ENCODE measurements around the gene EDC4.

The EDC4 gene

DNA sequence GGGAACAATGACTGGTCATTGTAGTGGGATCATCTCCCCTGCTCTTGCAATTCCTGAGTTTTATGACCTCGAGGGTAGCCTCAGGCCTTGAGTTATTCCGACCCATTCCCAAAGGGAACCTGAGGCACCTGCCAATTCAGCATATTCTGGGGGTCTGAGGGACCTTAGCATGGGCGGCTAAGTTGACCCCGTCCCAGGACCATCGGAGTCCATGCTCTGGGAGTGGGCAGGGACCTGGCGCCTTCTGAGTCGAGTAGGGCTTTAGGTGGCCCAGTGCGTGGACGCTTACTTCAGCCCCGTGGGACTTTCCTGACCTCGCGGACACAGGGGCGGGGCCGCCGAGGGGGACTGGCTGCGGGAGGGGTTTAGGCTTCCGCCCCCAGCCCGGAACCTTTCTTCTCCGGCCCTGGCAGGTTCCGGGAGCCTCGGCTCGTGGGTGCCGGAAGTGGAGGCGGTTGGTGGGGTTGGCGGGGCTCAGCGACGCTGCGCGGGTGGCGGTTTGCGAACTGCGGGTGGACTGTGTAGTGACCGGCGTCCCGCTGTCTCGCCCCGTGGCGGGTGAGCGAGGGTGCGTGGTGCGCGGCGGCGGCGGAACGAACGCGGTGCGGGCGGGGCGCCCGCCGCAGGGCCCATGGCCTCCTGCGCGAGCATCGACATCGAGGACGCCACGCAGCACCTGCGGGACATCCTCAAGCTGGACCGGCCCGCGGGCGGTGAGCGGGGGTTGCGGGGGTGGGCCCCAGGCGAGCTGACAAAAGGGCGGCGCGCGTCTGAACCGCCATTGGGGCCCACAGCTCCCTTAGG is at the start of gene EDC4 (continued):
- TF ChIP-seq, protein P1, sequence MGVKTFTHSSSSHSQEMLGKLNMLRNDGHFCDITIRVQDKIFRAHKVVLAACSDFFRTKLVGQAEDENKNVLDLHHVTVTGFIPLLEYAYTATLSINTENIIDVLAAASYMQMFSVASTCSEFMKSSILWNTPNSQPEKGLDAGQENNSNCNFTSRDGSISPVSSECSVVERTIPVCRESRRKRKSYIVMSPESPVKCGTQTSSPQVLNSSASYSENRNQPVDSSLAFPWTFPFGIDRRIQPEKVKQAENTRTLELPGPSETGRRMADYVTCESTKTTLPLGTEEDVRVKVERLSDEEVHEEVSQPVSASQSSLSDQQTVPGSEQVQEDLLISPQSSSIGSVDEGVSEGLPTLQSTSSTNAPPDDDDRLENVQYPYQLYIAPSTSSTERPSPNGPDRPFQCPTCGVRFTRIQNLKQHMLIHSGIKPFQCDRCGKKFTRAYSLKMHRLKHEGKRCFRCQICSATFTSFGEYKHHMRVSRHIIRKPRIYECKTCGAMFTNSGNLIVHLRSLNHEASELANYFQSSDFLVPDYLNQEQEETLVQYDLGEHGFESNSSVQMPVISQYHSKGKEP (tag by site-specific recombination; IDR thresholded peaks at IDR 0.05), result peak; percentile 62; the same call in 1 of the 2 replicates
- TF ChIP-seq, protein P2, sequence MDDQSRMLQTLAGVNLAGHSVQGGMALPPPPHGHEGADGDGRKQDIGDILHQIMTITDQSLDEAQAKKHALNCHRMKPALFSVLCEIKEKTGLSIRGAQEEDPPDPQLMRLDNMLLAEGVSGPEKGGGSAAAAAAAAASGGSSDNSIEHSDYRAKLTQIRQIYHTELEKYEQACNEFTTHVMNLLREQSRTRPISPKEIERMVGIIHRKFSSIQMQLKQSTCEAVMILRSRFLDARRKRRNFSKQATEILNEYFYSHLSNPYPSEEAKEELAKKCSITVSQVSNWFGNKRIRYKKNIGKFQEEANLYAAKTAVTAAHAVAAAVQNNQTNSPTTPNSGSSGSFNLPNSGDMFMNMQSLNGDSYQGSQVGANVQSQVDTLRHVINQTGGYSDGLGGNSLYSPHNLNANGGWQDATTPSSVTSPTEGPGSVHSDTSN (CRISPR knock-in tag; IDR thresholded peaks at IDR 0.05), result peak; percentile 58; the same call in 1 of the 2 replicates
- TF ChIP-seq BCL11A (tag by site-specific recombination; IDR thresholded peaks at IDR 0.05; ENCODE audit: low read depth) (peak; percentile 90), ZNF544 (tag by site-specific recombination; IDR thresholded peaks at IDR 0.05) (no peak), ZNF529 (tag by site-specific recombination; IDR thresholded peaks at IDR 0.05; ENCODE audit: insufficient replicate concordance) (no peak), ZNF239 (tag by site-specific recombination; IDR thresholded peaks at IDR 0.05) (peak; percentile 50; the same call in 1 of the 2 replicates), ZNF184 (tag by site-specific recombination; IDR thresholded peaks at IDR 0.05) (peak; percentile 62; the same call in 1 of the 2 replicates), ZNF266 (tag by site-specific recombination; IDR thresholded peaks at IDR 0.05; ENCODE audit: low read depth) (no peak), OSR2 (tag by site-specific recombination; IDR thresholded peaks at IDR 0.05) (0 out of 2 replicates have a peak, but pooled peaks have one; percentile 18), WT1 (tag by site-specific recombination; IDR thresholded peaks at IDR 0.05) (peak; percentile 19; the same call in 1 of the 2 replicates), ZNF629 (tag by site-specific recombination; IDR thresholded peaks at IDR 0.05) (peak; percentile 56), ZNF311 (tag by site-specific recombination; IDR thresholded peaks at IDR 0.05; ENCODE audit: borderline replicate concordance) (no peak), ZBTB17 (tag by site-specific recombination; IDR thresholded peaks at IDR 0.05) (0 out of 2 replicates have a peak, but pooled peaks have one; percentile 21), ZSCAN23 (tag by site-specific recombination; IDR thresholded peaks at IDR 0.05) (0 out of 2 replicates have a peak, but pooled peaks have one; percentile 53), KLF8 (tag by site-specific recombination; IDR thresholded peaks at IDR 0.05) (peak; percentile 97), ZNF626 (tag by site-specific recombination; IDR thresholded peaks at IDR 0.05) (0 out of 2 replicates have a peak, but pooled peaks have one; percentile 66), ZNF274 (IDR thresholded peaks at IDR 0.05; ENCODE audit: low read length) (no peak), ZNF274 (tag by site-specific recombination; IDR thresholded peaks at IDR 0.05; ENCODE audit: borderline replicate concordance) (no peak), ZNF221 (tag by site-specific recombination; IDR thresholded peaks at IDR 0.05; ENCODE audit: borderline replicate concordance) (0 out of 2 replicates have a peak, but pooled peaks have one; percentile 31), ZXDB (tag by site-specific recombination; IDR thresholded peaks at IDR 0.05) (peak; percentile 94), ZNF423 (tag by site-specific recombination; IDR thresholded peaks at IDR 0.05) (no peak), ZNF561 (tag by site-specific recombination; IDR thresholded peaks at IDR 0.05; ENCODE audit: borderline replicate concordance) (peak; percentile 73), ZBTB1 (tag by site-specific recombination; IDR thresholded peaks at IDR 0.05) (no peak), ZNF621 (tag by site-specific recombination; IDR thresholded peaks at IDR 0.05) (no peak), ZNF747 (tag by site-specific recombination; IDR thresholded peaks at IDR 0.05) (no peak), ZNF248 (tag by site-specific recombination; IDR thresholded peaks at IDR 0.05) (no peak), ZNF654 (tag by site-specific recombination; IDR thresholded peaks at IDR 0.05; ENCODE audit: low read depth) (no peak), REPIN1 (tag by site-specific recombination; IDR thresholded peaks at IDR 0.05; ENCODE audit: low read depth) (0 out of 2 replicates have a peak, but pooled peaks have one; percentile 75), ZNF791 (tag by site-specific recombination; IDR thresholded peaks at IDR 0.05) (no peak)
- TF ChIP-seq, protein P3, sequence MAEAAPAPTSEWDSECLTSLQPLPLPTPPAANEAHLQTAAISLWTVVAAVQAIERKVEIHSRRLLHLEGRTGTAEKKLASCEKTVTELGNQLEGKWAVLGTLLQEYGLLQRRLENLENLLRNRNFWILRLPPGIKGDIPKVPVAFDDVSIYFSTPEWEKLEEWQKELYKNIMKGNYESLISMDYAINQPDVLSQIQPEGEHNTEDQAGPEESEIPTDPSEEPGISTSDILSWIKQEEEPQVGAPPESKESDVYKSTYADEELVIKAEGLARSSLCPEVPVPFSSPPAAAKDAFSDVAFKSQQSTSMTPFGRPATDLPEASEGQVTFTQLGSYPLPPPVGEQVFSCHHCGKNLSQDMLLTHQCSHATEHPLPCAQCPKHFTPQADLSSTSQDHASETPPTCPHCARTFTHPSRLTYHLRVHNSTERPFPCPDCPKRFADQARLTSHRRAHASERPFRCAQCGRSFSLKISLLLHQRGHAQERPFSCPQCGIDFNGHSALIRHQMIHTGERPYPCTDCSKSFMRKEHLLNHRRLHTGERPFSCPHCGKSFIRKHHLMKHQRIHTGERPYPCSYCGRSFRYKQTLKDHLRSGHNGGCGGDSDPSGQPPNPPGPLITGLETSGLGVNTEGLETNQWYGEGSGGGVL (tag by site-specific recombination; IDR thresholded peaks at IDR 0.05), result peak; percentile 64
- TF ChIP-seq, protein P4, sequence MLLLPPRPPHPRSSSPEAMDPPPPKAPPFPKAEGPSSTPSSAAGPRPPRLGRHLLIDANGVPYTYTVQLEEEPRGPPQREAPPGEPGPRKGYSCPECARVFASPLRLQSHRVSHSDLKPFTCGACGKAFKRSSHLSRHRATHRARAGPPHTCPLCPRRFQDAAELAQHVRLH (tag by site-specific recombination; IDR thresholded peaks at IDR 0.05), result peak; percentile 99
- TF ChIP-seq, protein P5, sequence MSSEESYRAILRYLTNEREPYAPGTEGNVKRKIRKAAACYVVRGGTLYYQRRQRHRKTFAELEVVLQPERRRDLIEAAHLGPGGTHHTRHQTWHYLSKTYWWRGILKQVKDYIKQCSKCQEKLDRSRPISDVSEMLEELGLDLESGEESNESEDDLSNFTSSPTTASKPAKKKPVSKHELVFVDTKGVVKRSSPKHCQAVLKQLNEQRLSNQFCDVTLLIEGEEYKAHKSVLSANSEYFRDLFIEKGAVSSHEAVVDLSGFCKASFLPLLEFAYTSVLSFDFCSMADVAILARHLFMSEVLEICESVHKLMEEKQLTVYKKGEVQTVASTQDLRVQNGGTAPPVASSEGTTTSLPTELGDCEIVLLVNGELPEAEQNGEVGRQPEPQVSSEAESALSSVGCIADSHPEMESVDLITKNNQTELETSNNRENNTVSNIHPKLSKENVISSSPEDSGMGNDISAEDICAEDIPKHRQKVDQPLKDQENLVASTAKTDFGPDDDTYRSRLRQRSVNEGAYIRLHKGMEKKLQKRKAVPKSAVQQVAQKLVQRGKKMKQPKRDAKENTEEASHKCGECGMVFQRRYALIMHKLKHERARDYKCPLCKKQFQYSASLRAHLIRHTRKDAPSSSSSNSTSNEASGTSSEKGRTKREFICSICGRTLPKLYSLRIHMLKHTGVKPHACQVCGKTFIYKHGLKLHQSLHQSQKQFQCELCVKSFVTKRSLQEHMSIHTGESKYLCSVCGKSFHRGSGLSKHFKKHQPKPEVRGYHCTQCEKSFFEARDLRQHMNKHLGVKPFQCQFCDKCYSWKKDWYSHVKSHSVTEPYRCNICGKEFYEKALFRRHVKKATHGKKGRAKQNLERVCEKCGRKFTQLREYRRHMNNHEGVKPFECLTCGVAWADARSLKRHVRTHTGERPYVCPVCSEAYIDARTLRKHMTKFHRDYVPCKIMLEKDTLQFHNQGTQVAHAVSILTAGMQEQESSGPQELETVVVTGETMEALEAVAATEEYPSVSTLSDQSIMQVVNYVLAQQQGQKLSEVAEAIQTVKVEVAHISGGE (tag by site-specific recombination; conservative IDR thresholded peaks at IDR 0.05; ENCODE audit: low read depth), result peak; percentile 100
